GM19035 (cell line): ENCODE measurements around the gene GRID1.
A peak's percentile ranks its signal among the peaks of the same experiment; 100 is the strongest.

Source experiments
- ATAC-seq: cut with Tn5 transposase; IDR thresholded peaks from one replicate; pipeline ENCODE4 v1.9.1; 2021; ENCODE audit not compliant: unreplicated experiment

Gene GRID1

DNA sequence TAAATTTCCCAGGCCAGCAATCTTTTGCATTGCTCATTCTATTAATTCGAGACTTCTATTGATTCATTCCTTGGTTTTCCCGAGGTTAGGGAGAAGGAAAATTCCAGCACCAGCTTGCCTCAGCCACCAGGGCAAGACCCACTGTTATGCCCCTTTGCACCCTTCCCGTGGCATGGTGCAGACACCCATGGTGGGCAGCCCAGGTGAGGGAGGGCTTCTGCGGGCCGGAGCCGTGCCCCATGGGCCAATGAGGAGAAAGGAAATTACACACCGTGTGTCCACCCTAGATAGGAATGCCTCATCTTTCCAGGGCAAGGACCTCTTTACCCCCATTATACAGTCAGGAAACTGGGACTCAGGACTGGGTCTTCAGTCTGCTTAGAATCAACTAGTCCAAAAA is 4.5 kb upstream of the GRID1 start:
- no peak for ATAC-seq

GRCh38 chr10:86370006-86370585 is 3.5 kb upstream of the GRID1 start:
- ATAC-seq = no peak

GRCh38 chr10:86368987-86369386 is 2.4 kb upstream of the GRID1 start:
- no peak for ATAC-seq

DNA sequence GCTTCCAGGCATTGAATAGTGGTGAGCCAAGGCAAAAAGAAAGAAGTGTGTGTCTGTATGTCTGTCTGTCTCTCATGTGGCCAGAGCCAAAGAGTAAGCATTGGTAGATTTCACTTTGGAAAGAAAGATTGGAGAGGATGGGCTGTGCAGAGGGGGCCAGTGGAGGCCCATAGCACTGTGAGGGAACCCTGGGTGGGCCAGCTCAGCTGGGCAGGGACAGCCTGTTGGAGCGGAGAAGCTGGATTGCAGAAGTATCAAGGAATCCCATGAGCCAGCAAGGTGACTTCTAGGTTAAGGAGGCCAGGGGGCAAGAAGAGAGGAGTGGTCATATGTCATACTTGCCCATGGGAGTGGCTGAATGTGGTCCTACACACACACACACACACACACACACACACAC is 1.5 kb upstream of the GRID1 start:
- no peak for ATAC-seq

DNA sequence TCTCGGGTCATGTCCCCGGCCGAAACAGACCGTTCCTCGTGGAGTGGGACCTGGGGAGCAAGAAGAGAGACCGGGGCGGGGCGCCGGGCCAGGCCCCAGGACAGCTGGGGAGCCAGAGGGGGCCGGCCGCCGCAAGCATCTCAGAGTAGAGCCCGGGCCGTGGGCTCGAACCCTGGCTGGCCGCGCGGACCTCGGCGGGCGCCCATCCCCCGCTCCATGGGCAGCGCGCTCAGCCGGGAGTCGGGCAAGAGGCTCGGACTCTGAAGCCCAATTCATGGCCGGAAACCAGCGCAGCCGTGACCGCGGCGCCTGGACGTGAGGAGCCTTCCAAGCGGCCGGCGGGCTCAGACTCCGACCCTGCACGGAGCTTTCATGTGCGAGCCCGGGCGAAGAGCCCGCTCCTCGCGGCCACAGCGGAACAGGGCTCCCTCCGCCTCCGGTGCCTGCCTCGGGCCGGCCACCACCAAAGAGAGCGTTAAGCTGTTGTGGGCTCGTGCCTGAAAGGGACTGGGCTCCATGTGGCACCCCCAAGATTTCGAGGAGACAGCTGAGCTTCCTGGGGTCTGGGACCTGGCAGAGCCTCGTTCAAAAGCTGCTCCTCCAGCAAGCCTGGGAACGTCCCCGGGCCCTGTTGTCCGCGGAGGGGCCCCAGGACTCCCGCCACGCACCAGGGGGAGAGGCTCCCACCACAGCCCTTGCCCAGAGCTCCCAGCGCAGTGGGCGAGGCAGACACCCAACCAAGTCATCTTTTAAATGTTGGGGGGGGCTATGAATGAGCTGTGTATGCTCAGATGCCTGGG is 757 bp upstream of the GRID1 start:
- no peak for ATAC-seq

GRCh38 chr10:86366902-86367151 is 232 bp upstream of the GRID1 start:
- peak; percentile 35 for ATAC-seq

DNA sequence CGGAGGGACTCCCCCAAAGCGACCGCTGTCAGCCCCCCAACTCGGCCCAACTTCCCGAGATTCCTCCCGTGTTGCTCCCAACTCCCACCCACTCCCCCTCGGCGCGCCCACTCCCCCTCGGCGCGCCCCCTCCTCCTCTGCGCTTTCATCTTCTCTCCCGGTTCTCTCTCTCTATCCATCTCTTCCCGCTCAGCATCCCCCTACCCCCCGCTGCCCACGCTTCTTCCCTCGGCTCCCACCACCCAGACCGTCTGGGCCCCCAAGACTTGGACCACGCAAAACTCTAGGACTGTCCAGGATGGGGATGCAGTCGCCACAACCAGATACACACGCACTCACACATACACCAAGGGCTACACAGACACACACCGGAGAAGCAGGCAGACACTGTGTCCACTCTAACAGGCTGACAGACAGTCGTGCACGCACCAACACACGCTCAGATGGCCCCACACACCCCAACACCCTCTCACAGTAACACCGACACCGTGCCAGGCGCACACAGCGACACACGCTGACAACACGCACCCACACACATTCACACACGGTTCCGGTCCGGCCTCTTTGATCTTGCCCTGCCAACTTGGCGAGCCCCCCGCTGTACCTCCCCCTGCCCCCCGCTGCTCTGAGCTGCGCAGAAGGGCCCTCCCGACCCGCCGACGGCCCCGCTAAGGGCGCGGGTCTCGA is 1.1 kb downstream of the GRID1 start:
- no peak for ATAC-seq

GRCh38 chr10:86364491-86365345 is 1.9 kb downstream of the GRID1 start:
- no peak for ATAC-seq

DNA sequence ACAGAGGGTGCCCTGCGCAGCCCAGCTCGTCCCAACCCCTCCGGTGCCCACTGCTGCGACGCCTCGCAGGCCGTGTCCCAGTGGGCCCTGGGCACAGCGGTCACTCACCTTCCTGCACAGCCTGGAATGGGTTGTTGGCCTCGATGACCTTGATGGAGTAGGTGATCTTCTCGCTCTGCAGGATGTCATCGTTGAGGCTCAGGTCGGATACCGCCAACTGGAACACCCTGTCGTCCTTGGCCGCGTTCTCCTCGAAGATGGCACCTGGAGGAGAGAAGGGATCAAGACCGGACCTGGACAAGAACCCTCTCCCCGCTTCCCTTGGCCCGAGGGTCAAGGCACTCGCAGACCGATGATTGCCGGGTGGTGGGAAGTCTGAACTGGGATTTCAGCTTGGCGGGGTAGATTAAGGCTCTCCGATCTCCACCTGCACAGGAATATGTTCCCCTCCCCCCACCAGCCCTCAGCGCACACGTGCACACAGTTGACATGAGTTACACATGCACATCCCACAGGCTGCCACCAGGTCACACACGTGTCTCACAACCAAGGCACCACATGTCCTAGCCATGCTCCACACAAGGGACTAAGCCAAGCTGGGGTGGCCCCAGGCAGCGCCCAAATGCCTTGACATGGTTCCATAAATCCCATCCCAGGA is 2.6 kb downstream of the GRID1 start:
- no peak for ATAC-seq

DNA sequence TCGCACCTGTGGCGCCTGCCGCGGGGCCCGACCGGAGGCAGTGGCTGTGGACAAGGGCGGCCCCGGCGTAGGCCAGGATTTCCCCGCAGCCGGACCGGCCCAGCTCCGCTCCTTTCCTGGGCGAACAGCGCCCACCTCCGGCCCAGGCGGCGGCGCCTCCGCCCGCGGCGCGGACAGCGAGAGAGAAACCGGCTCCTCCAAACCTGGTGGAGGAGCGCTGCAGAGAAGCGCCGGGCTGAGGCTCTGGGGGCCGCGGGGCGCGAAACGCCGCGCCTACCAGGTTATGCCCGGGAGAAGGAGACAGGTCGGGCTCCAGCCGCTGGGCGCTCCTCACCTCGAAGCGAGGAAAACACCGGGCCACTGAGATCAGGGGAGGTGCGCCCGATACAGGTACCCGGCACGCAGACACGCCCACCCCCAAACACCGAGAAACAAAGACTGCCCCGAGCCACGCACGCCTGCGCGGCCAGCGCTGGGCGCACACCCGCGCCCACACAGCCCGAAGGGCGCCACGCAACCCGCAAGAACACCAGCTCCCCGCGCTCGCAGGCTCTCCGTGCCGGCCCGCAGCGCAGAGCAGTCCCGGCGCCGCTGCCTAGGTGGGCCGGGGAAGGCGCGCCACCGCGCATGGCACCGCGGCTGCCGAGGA is 3.3 kb downstream of the GRID1 start:
- no peak for ATAC-seq

DNA sequence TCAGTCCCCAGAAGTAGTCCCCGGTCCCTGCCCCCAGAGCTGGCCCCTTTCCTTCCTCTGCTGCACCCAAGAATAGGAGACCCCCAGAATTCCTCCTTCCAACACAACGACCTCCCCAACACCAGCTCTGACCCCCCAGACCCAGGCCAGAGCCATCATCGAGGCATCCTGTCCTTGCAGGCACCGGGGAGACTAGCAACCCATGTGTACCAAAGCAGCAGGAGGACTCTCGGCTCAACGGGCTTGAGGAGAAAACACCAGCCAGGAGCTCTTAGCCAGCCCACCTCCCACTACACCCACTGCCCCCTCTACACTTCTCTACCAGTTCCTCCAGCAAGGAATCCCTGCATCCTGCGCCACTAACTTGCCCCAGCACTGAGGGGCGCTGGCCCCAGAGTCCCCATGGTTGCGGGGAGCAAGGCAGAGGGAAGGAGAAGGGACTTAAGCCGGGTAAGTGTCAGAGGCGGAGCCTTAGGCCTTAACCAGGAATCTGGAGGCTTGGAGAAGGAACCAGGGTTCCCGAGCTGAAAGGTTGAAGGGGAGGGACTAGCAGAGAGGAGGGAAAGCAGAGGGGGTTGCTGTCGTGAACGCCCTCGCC is 3.9 kb downstream of the GRID1 start:
- ATAC-seq = no peak

DNA sequence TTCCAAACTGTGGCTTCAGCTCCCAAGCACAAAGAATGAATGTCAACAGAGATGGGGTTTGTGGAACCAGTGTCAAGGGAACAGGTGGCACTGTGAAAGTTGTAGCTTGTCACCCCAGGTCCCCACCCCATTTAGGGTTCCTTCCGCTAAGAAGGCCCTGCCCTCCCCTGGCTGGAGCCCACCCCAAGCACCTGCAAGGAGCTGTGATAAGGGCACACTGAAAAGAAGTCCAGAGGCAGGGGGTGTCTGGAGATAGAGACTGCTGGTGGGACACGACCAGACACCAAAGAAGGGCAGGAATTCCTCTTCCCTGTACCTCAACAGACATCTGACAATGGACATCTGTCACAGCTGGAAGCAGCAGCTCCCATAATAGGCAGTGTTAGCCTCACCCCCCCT is 4.5 kb downstream of the GRID1 start:
- ATAC-seq = no peak

DNA sequence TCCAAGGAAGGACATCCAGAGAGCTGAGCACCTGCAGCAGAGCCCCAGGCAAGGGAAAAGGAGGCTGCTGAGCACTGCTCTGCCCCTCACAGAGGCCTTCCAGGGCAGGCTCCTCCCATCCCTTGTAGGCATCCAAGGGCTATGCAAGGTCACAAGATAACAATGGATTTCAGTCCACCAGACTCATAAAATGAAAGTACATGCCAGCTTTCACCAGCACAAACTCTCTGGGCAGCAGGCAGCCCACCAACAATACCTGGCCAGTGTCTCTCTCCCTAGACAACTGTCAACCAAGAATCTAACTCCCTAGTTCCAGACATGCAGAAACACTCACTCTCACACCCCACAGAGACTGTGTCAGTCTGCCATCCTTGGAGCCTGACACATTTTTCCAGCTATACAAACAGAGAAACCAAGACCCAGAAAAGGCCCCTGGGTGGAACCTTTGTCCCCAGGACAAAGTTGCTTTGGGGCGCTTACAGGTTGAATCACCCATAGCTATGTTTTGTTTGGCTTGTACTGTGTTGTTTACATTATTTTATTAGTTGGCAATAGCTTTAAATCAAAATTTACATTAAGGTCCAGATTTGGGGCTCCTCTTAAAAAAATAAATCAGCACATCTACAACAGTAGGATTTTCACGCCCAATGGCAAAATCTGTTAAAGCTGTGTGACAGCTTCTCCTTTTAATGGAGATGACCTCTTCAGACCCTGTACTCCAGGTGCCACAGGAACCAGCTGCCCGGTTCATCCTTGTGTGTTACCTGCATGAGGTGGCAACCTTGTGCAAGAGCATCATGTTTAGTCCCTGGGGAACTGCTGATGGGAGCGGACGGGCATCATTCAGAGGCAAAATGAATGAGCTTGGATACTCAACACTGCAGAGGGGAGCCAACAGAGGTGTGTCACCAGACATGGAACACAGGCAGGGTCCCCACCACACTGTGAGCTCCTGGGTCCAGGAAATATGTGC is 5.2 kb downstream of the GRID1 start:
- no peak for ATAC-seq

DNA sequence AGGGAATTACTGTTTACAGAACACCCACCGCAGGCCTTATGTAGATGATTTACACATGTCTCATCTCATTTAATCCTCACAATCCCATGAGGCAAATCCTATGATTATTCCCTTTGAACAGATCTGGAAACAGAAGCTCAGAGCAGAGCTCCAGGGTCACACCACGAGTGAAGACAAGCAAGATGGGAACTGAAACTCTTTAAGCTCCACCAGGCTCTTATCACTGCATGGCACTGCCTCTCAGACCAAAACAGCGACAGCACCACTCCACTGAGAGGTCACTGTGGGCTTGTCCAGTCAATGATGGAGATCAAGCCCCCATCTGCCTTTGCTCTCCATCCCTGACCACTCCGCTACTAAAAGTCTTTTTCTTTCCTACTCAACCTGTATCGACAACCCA is 5.9 kb downstream of the GRID1 start:
- ATAC-seq = no peak

DNA sequence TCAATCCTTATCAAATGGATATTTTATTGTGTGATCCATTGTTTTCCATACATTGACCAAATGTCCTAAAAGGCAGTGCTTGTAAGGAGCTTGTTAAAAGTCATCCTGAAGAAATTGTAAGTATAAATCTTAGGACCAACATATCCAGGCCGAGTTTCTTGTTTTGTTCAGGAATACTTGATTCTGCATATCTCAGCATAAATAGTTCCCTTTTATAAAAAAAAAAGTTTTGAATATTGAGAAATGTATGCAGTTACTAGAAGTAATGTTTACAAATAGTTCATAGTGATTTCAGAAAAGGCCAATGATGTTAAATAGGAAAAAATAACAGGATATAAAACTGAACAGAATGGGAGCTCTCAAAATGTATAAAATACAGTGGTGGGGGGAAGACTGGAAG is 6.6 kb downstream of the GRID1 start:
- no peak for ATAC-seq

- no peak for ATAC-seq
These were observed 7.5 kb downstream of the GRID1 start for GRCh38 chr10:86359111-86359510.

DNA sequence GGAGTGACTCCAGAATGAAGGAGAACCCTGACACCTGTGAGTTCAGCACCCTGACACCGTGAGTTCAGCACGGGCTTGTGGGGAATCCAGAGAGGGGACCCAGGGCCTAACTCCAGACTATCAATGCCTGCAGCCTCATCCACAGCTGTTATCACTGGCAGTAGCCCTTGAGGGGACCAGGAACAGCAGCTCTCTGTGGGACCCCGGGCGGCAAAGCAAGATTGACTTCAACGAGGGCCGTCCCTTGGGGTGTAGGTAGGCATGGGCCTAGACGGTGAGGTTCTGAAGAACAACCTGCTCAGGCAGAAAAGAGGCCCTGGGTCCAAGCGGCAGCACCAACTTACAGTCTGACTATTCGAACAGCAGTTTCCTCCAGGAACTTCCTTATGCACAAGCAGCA is 8.9 kb downstream of the GRID1 start:
- ATAC-seq = no peak

GRCh38 chr10:86357041-86357440 is 9.6 kb downstream of the GRID1 start:
- ATAC-seq = no peak

- ATAC-seq = no peak
These were observed 10.3 kb downstream of the GRID1 start for GRCh38 chr10:86356296-86356695.
